Activated CD4-positive, CD25-positive, alpha-beta regulatory T cell treated with anti-CD3 and anti-CD28 coated beads, Interleukin-2, amount 50 U/mL, for 24 hours (primary cell): Measurements from ENCODE around the gene FAM43B.

Source experiments
- ATAC-seq, 2 donors: fragments of 150-1000 bp; cut with Tn5 transposase; one replicate each; pipeline ENCODE4 v1.10.0; 2021; ENCODE audit warnings: mild to moderate bottlenecking in 1 of 2, moderate library complexity in 1 of 2

FAM43B gene

DNA sequence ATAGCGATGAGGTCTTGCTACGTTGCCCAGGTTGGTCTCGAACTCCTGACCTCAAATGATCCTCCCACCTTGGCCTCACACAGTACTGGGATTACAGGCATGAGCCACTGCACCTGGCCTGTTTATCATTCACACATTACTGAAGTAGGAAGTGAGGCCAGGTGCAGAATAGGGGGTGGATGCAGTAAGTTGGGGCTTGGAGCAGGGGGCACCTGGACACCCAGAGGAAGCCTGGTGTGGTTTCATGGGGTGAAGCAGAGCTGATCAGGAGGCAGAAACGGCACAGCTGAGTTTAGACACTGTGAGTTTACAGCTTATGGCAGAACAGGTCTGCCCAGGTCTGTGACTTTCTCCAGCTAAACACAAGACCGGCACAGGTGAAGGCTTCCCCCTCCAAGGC, 41.4 kb downstream of the FAM43B start:
- no peak for ATAC-seq

DNA sequence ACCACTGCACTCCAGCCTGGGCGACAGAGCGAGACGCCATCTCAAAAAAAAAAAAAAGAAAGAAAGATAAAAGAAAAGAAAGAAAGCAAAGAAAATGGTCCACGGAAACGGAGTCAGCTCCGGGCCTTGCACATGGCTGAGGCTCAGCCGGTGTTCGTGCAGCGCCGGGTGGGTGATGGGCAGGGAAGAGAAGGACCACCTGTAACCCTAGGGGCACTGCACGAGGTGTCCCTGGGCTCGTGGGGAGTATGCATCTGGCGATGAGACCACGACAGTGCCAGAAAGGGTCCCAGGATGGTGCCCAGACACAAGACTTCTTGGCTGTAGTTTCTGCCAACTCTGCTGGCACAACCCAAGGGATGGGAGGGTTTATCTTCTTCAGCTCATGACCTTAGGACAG, 42.4 kb downstream of the FAM43B start:
- ATAC-seq, result no peak

DNA sequence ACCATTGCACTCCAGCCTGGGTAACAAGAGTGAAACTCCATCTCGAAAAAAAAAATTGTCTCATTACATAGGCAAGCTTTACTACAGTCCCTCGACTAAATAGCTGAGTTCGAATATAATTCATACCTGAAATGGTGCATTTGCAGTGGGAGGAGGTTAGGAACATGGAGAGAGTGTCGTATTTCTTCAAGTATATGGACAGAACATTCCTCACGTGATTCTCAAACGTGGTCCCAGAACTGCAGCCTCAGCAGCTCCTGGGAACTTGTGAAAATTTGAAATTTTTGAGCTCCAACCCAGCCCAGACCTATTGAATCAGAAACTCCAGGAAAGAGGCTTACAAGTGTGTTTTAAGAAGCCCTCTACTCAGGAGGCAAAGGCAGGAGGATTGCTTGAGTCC, 43.7 kb downstream of the FAM43B start:
- ATAC-seq, result no peak

DNA sequence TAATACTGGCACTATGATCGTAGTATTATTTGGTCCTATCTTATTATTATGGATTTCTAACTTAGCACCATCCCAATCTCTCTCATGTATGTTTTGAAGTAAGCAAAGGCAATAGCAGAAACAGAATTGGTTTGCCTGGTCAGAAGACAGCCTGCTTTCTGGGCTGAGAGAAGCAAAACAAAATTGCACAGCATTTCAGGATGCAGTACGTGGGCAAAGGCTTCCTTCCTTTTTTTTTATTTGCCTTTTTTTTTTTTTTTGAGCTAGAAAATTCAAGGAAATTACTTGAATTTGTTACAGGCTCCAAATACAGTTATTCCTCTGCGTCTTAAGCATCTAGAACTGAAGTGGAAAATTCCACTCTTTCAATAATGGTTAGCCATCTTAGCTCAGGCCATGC, 45.3 kb downstream of the FAM43B start:
- ATAC-seq, result no peak

DNA sequence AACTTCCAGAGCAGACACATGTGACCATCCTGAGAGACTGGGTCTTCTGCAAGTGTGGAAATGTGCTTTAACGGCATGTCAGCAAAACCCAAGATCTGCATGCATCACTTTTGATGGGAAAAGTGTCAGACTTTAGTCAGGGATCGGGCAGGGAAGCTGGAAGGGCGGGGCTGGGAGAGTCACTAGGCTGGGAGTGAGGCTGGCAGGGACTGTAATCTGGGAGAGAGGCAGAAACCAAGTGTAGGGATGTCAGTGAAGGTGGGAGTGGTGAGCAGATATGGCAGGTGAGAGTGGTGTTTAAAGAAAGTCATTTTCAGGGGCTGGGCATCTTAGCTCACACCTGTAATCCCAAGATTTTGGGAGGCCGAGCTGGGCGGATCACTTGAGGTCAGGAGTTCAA, 47.8 kb downstream of the FAM43B start:
- no peak for ATAC-seq

DNA sequence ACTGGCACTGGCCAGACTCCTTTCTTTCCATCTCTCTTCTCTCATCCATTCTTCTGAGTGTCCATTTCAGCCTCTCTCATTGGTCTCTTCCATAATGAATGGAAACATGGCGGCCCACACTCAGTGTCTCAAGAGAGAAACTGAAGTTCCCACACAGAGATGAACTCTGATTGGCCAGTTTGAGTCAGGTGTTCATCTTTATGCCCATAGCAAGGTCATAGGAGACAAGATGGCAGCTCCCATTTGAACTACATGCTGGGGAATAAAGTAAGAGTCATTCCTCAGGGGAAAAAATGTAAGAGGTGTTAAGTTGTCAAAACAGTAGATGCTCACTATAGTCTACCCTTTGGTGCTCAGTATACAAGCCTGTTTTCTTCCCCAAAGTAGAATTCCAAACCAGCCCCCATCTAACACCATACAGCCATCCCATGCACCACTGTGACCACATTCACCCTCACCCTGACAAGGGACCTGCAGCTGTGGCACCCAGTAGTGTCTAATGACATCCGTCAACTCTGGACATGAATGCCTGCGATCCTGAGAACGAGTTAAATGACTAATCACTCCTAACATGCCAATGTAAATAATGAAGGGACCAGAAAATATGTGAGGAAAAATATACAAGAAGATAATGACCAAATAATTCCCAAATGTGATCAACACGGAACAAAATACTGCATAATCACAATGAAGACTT, 48.9 kb downstream of the FAM43B start:
- ATAC-seq, result no peak

DNA sequence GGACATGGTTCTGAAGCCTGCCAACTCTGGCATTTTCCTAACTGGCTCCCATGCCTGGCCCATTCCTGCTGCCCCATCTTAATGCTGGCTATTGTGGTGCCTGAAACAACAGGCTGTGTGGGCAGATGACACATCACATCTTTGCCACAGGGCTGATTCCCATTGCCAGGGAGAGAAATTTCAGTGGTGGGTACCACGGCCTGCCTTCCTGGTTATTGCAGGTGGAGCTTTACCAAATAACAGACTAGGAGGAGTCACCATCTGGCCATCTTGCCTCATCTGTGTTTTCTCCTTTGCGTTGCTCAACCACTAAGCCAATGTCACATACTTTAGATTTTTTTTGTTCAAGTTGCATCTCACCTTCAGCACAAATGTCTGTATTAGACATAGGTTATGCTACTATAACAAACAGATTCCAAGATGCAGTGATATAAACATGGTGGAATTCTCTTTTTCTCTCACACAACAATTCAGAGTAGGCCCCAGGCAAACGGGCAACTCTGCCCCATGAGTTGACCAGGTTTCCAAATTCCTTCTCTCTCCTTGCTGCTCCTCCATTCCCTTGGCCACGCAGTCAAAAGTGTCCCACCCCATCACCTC, 50.6 kb downstream of the FAM43B start:
- ATAC-seq, result no peak

DNA sequence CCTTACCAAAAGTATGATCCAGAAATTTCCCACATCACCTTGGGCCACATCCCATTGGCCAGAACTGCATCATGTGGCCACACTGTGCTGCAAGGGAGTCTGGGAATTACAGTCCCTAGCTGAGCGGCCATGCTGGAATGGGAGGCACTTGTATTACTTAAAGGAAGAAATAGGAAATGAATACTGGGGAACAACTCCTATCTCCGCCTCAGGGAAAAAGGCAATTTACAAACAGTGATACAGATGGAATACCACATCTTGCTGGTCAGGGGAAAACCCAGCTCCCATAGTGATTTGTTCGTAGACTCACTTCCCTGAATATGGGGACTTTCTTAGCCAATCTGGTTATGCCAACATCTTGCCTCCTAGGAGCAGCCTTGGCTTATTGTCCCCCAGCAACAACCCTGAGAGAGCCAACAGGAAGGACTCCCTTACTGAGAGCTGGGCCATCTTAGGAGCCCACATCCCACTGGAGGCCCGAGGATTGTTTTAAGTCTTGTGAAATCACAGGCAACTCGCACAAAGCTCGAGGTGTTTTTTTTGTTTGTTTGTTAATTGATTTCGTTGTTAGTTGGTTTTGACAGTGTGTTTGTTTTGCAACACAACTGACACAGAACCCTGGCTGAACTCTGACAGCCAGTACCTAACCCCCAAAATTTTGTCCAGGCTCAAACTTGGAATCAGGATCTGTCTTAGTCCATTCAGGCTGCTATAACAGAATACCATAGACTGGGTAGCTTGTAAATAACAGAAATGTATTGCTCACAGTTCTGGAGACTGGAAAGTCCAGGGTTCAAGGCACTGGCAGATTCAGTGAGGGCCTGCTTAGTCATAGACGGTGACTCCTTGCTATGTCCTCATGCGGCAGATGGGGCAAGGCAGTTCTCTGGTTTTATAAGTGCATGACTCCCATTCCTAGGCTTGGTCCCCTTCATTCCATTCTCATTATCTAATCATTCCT, 51.4 kb downstream of the FAM43B start:
- no peak for ATAC-seq
